Cerebellar cortex (tissue), 1 donor: ENCODE results near the gene CNTNAP2.

Source experiments
- DNase-seq: peaks from one replicate; pipeline ENCODE4 v3.0.0-alpha.2; 2015; ENCODE audit warnings: low spot score

The CNTNAP2 gene

DNA sequence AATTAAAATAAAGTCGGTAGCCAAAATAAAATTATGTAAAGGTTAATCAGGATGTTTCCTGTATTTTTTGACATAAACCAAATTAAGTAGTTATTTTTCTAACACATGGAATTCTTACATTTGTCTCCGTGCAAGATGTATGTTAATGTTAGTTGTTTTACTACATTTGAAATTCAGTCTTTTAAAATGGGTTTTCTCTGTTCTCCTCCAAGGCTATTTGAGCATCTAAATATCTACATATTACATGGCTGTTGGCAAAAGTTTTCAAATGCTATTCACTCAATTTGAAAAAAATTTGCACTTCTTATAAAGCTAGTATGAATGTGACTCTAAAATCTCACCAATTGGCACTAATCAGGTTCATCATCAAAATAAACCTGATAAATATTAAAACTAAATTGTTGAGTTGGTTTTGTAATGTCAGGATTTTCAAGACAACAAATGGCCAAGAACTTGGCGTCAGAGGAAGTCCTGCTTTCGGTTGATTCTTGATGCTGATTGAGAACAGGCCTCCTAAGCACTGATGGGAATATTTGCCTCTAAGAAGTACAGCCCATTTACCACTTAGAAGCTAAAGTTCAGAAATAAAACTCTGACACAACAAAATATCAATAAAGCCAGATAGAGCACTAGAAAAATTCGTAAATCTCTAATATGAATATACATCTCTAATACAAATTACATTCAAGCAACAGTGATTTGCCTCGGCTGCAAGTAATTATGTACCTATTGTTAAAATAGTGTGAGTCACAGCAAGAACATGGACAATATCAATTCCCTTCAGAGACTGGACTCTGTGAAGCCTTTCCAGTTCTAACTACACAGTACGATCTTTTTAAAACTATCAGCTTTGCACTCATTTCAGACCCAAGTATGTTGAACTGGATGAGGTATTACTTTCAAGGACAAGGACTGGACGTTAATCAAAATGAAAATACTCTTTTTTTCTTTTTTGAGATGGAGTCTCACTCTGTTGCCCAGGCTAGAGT, 1740.8 kb downstream of the CNTNAP2 start:
- DNase-seq = no peak

DNA sequence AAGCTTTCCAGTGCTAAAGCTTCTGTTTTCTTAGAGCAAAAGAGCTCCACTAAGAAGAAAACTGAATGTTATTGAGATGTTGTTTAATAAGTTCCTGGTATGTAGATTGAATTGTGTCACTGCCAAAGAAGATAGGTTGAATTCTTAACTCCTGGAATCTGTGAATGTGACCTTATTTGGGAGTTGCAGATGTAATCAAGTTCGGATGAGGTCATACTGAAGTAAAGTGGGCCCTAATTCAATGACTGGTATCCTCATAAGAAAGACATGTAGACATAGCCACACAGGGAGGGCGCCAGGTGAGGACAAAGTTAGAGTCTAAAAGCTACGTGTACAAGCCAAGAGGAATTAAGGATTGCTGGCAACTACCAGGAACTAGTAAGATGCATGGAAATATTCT, 1741.8 kb downstream of the CNTNAP2 start:
- no peak for DNase-seq

DNA sequence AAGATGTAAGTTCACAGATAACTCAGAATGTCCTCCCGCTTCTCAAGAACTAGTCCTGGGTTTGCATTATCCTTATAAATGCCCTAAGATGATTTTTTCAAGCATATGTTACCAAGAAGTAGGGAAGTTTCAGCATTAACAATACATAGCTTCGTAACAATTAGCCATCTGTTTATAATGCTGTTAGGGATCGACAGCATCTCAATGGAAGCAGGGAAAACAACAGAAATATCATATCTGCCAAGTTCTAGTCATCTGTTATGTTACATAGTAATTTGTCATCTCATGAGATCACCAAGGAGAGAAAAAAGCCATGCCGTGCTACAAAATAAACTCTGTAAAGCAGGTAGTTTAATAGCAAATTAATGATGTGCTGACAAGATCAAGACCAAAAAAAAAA, 1742.4 kb downstream of the CNTNAP2 start:
- no peak for DNase-seq

DNA sequence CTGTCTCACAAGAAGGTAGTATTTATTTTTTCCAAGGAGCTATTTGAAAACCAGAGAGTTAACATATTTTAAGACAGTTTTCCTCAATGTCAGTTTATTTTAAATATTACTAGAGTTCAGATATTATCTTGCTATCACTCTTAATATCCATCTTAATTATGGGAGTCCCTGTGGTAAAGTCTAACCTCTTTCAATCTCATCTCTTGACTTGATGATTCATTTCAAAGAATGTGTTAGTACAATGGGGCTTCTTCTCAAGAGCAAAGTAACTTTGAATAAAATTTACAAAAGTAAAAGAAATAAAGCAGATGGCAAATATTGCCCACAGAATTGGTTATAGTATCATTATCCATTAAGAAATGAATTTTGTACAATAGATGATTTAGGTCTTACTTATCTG, 1742.9 kb downstream of the CNTNAP2 start:
- DNase-seq = no peak

DNA sequence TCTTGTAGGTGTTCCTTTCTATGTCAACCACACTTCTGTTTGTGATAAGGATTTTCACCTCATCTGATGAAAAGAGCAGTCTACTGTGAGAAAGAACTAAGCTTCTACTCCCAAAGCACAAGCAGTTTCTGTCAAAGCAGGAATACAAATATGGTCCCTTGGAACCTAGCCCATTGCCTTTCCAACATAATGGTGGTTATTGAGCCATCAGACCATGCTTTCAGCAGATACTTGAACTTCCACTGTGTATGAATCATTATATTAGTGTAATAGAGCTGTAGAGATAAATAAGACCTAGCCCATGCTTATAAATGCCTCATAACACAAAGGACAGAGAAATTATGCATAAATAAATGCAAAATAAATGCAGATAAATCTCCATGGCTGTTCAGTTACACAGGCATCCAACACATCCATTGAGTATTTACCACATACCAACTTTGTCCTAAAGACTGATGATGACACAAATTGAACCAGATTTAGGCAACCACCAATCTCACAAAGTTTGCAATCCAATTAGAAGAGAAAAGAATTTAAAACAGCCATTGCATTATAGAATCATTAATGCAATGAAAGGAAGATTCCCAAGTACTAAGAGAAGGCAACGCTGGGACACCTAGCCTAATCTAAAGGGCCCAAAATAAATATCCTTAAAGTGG, 1744.6 kb downstream of the CNTNAP2 start:
- DNase-seq = peak; percentile 8

DNA sequence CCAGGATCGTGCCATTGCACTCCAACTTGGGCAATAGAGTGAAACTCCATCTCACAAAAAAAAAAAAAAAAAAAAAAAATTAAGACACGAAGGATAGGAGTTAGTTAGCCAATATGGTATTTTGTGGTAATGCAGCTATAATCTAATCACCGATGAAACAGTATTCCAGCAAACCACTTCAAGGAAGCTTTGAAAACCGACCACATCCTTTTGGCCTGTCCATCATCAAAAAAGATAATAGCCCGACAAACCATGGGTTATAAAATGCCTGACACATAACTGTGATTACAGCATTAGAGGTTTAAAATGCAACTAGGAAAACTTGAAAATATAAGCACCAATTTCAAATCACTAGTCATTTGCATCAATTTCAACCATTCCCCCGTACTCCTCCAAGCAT, 1745.3 kb downstream of the CNTNAP2 start:
- no peak for DNase-seq

DNA sequence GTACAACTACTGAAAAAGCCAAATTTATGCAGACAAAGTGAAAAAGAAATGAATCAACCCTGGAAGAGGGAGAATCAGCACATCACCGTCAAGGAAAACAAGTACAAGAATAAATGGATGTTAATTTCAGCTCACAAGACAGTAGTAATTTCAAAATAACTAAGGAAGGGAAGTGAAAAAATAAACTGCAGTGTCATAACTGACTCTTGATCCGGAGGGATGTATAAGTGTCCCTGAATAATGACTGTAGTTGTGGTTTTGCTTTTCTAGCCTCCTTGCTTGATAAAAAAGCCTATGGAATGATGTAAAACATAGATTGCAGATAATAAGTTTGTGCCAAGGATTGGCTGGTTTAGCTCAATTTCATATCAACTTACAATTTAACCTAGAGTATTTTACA, 1752.9 kb downstream of the CNTNAP2 start:
- DNase-seq = no peak

DNA sequence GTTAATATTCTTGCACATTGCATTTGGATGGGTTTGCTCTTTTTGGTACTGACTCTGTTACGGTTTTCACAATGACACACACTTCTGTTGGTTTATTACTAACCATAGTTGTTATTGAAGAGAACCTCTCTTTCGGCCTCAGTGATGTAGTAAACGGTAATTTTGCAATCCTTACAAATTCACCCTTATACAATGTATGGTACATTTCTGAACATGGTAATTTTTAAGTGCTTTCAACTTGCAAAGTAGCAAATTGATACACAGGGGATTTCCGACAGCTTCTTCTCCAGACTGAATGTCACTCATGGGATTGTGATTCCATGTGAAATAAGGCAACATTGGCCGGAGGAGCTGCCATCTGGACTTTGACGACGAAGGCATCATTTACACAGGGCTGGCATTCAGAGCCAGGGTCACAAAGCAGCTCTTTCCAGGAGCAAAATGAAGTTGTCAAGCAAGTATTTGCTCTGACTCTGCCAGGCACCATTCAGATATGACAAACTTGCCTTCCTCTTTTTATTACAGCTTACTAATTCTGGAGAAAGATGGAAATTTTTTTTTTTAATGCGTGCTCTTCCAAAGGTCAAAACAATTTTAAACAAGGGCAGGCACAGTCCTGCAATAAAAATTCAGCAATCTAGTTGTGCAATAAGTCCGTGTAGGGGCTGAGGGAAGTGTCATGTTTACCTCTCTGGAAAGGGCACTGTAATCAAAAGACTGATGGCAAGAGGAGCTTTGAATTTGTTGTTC, 1762.5 kb downstream of the CNTNAP2 start:
- DNase-seq = peak; percentile 52

DNA sequence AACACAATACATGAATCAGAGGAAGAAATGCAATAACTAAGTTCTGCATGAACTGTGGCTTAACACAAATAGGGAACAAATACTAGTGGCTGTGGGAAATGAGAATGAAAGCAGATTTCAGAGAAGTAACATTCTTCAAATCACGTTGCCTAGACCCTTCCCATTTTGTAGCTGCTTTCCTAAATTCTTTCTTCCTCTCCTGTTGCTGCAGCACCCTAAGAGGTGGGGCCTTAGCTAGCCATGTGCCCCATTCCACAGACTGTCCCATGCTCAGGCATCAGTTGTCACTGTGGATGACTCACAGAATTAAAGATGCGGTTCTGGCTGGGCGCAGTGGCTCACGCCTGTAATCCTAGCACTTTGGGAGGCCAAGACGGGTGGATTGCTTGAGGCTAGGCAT, 1769.3 kb downstream of the CNTNAP2 start:
- no peak for DNase-seq

DNA sequence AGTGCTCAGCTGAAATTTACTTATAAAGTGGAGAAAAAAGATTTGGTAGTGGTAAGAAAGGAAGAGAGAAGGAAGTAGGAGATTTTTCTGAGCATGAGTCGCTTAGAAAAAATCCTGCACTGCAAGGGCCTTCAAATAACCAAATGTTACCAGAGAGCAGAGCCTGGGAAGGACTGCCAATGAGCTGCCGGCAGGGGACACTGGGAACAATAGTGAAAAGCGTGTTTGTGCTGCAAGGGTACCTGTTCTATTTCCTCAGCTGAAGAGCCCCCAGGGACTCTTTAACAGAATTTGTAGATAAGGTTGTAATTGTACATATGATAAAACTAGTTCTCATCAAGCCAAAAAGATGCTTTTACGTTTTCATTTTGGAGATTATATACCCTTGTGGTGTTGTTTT, 1777.7 kb downstream of the CNTNAP2 start:
- DNase-seq = no peak

DNA sequence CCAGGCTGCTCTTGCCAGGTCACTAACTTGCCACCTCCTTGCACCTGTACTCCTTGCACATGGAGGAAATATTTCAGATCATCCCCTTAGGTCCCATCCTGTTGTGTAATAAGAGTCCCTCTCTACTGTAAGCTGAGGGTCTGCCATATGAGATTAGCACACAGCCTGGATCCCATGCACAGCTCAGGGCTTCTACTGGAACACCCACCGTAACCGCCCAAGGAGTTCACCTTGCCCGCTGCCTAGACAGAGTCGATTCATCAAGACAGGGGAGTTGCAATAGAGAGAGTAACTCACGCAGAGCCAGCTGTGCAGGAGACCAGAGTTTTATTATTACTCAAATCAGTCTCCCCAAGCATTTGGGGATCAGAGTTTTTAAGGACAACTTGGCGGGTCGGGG, 1779.5 kb downstream of the CNTNAP2 start:
- no peak for DNase-seq

DNA sequence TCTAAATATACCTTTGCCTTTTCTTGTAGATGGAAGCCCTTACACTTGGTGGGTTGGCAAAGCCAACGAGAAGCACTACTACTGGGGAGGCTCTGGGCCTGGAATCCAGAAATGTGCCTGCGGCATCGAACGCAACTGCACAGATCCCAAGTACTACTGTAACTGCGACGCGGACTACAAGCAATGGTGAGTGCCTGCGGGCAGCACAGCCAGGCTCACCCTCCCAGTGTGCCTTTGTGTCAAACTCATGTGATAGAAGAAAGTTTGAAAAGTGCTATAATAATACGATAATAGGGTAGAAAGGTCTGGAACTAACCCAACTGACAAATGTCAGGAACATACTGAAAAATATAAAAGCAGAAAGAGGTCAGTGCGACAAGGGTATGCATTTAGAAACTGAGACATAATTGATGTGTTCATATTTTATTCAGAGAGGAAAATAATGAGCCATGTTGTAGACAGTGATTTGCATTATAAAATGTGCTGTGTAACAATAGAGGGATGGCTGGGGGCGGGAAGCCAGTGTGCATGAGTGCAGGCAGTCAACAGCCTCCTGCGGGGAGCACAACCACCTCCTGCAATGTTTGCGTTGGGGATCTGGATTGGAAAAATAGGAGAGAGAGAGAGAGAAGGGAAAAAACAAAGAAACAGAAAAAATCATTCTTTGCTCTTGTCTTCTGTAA, 1787.1 kb downstream of the CNTNAP2 start:
- no peak for DNase-seq

DNA sequence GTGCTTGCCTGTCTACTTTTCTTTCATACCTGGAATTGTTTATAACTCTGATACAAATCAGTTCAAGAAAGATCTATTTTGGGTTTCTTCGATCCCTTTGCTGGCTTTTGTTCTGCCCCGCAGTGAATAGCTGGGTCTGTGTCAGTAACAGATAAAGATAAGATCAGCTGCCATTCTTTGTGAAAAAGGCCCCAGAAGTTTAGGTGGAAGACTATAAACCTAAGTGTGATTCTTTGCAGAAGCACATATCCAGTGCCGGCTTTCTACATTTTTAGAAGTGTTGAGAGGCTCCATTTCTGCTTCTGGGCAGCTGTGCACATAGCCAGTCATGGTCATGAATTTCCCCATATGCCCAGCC, 1787.6 kb downstream of the CNTNAP2 start:
- DNase-seq = no peak

DNA sequence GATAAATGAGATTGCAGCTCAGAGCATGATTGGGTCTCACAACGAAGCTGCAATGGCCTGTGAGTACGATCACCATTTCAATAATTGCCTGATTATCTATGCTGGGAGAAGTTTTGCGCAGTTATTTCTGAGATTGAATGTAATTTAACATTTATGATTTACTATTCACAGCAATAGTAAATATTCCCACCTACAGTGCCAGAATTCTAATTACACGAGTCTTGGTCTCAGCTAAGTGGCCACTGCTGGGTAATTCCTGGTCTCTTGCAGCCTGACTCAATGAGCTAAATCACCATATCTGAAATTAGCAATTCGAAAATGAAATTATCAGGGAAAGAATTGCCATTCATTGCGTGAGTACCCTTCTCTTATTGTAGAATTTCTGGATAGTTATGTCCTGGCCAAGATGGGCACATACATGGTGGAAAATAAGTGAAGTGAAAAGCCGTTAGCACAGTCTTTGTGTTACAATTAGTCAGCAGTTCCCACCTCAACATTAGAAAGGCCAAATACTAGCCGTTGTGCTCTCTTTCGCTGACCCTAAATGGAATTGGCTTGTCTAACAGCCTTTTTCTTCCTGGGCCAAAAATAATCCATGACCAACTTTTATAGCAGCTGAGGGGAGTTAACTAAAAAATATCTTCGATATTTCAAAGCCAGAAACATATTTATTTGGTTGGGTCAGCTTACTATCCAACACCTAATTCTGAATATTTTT, 1793.0 kb downstream of the CNTNAP2 start:
- DNase-seq = no peak

DNA sequence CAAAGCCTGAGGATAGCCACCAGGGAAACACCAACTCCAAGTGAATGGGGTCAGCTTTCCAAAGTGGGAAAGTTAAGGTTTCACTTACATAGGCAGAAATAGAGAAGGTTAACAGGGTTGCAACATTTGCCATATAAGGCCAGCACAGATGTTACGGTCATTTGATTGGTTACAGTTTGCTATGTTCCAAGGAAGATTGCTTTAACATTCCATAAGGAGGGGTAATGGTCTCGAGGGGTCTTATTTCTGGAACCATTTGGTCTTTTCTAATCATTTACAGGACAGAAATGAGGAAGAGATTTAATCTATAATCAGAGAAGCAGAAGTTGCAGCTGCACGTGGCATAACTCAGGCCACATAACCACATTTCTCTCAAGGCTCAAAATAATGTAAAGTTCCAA, 1794.6 kb downstream of the CNTNAP2 start:
- no peak for DNase-seq

DNA sequence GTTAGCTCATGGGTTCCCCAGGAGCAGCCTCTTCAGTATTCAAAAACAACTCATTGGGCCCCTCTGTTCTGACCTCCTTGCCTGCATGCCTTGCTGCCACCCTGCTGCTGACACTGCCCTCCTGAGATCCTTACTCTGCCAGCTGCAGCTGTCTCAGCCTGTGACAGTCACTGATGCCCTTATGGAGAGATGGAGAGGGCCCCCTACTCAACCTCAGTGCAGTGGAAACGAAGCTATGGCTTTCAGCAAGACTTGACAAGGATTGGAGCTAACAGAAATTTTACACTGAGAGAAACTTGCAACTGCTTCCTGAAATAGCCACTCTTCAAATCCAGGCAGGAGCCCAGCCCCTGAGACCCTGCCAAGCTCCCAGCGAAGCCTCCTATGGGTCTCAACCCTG, 1795.7 kb downstream of the CNTNAP2 start:
- no peak for DNase-seq

DNA sequence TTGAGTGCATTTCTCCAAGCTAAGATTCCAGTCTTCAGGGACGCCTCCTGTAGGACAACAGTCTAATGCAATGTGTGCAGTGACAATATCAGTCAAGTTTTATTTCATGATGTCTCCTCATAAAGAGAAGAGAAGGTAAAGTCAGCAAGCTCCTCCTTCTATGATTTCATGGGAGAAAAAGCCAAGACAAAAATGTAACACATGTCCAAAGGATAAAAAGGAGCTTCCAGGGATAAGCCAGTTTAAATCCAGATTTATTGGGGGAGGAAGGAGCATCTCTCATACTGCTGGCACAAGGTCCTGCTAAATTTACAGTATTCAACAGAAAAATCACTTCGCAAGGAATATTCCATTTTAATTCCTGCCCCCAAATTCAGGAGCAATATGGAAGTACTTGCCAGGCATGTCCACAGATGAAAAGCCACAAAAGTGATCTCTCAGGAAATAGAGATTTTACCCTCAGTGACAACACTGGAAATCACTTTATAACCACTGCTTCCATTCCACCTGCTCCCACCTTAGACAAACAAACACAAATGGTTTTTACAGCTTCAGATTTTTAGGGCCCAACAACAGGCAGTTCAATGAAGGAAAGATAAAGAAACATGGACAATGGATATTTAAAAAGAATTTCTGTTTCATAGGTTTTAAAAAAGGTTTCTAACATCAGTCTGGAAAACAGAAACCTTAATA, 1796.5 kb downstream of the CNTNAP2 start:
- DNase-seq = no peak

DNA sequence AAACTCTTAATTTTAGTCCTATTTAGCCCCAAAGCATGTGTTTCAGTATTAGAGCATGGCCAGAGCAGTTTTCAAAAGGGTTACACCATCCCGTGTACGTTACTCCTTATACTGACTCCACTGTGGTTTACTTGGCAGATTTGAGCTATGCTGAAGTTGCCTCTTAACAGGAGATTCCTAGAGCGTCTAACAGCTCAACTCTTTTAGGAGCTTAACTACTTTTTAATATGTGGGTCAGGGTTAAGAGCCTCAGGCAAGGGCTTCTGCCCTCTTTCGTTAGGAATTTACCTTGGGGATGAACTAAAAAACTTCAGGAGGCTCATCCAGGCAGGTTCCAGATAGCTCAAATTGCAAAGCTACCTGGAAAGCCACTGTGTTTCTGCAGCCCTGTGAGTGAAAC, 1799.2 kb downstream of the CNTNAP2 start:
- no peak for DNase-seq

DNA sequence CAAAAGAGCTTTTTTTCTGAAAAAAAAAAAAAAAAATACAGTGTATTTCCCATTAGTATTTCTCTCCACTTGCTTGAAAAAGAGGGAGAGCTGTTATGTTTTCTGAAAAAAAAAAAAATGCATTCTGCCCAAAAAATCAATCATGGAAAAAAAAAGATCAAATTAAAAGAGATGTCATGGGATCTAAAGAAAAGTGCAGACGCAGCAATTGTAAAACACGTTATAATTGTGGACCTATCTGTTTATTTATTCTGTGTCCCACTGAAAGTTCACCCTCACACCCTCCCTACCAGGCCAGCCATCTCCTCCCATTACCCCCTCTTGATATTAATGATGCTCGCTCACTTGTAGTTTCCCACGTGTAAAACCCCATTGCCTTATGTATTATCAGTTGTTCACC, 1800.0 kb downstream of the CNTNAP2 start:
- no peak for DNase-seq

DNA sequence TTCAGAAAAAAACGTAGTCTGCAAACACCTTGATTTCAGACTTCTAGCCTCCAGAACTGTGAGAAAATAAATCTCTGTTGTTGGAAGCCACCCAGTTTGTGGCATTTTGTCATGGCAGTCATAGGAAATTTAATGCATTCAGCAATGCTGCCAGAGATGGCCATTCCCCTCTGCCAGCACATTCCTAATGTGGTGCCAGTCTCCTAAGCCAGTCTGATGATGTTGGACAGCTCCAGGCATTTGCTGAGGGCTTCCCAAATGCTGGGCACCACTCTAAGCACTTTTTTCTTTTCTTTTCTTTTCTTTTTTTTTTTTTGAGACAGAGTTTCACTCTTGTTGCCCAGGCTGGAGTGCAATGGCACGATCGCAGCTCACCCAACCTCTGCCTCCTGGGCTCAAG, 1807.2 kb downstream of the CNTNAP2 start:
- DNase-seq = no peak

DNA sequence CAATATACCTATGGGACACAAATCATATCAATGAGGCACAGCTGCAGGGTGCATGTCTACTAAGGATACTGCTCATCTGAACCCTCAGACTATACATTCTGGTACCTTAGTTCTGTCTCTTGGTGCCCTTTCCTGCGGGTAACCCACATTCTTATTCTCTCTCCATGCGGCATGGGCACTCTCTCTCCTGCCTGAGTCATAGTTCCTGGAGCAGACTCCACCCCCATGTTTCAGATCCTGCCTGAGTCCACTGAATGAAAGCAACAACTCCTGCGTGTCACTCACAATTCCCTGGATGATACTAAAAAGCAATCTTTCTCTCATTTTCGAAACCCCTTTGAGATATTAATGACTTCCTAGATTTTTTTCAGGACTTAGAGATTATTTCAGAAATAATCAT, 1820.8 kb downstream of the CNTNAP2 start:
- no peak for DNase-seq
